Fibroblast of villous mesenchyme (primary cell): ENCODE data around the gene RASEF. TPM values are rescaled to one million over a fixed set of nuclear protein-coding genes. Genes with fewer than 3 reads are reported as not detected.

Source experiments
- DNase-seq: peaks from one replicate; pipeline ENCODE4 v3.0.0-alpha.2; 2010; ENCODE audit warnings: low read depth
- H3K4me3 ChIP-seq: 2 replicates; pipeline ENCODE4 v1.5.1; 2011; ENCODE audit warnings: low read depth, mild to moderate bottlenecking, low read length
- CTCF ChIP-seq: IDR thresholded peaks from 2 replicates; pipeline ENCODE4 v1.5.1; 2012; ENCODE audit warnings: low read depth, mild to moderate bottlenecking, low read length; ENCODE audit not compliant: insufficient read depth
- total RNA-seq: library from RNA; depleted of rRNA; stranded (reverse); fragments of >200 nt; gene quantifications from 2 replicates; pipeline ENCODE4 v1.2.3, GENCODE V29; 2012

RASEF gene
- total RNA-seq, 1 donor: 0.43 TPM

GRCh38 chr9:83068414-83068813, 5.5 kb upstream of the RASEF start:
- no peak for TF ChIP-seq CTCF
- no peak for DNase-seq

GRCh38 chr9:83067579-83067978, 4.6 kb upstream of the RASEF start:
- no peak overlapping the region for H3K4me3 ChIP-seq
- no peak for DNase-seq
- TF ChIP-seq CTCF: no peak

More at GRCh38 chr9:83068414-83068813, 5.5 kb upstream of the RASEF start:
- H3K4me3 ChIP-seq: no peak overlapping the region

GRCh38 chr9:83066771-83067170, 3.8 kb upstream of the RASEF start:
- peak; percentile 83 for DNase-seq
- no peak for TF ChIP-seq CTCF
- H3K4me3 ChIP-seq: no peak overlapping the region

GRCh38 chr9:83065233-83065632, 2.3 kb upstream of the RASEF start:
- no peak overlapping the region for H3K4me3 ChIP-seq
- DNase-seq: no peak
- TF ChIP-seq CTCF: no peak

GRCh38 chr9:83061990-83062650, 822 bp downstream of the RASEF start:
- DNase-seq: peak; percentile 19
- H3K4me3 ChIP-seq: peak overlapping the region; percentile 42
- TF ChIP-seq CTCF: no peak

GRCh38 chr9:83061036-83061435, 1.9 kb downstream of the RASEF start:
- TF ChIP-seq CTCF: no peak
- H3K4me3 ChIP-seq: no peak overlapping the region
- DNase-seq: no peak

- no peak for TF ChIP-seq CTCF
- no peak overlapping the region for H3K4me3 ChIP-seq
- no peak for DNase-seq
These were observed 2.4 kb downstream of the RASEF start for GRCh38 chr9:83060556-83060955.
